ENCODE data around the gene FRMD4B.
"Not testable (repeated sequence)": the region's sequence is repeated elsewhere in the genome, so short reads cannot be mapped to it uniquely, and the experiment has no call there.

Gene FRMD4B

GRCh38 chr3:69283496-69283895, 102.4 kb downstream of the FRMD4B start:
- DNase-seq (ENCODE audit: low read depth): no peak

DNA sequence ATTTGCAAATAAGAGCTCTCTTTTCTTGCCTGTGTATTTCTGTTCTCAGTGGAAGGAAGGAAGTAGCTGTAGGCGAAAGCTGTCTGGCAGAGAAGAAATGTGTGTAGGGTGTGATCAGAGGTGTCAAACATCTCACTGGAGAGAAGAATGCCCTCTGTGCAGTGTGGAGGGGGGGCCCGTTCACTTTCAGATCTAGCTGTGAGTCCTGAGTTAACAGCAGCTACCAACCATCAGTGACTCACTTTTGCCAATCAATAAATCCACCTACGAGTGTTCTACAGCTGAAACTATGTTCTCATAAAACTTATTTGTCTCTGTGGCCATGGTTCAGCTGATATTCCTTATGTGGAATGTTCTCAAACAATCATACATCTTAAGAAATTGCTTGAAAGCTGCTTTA, 103.7 kb downstream of the FRMD4B start:
- no peak for DNase-seq (ENCODE audit: low read depth)

- DNase-seq (ENCODE audit: low read depth): not testable (repeated sequence)
Observed at GRCh38 chr3:69277403-69277802, 108.5 kb downstream of the FRMD4B start.

GRCh38 chr3:69276884-69277283, 109.0 kb downstream of the FRMD4B start:
- no peak for DNase-seq (ENCODE audit: low read depth)

GRCh38 chr3:69276191-69276590, 109.7 kb downstream of the FRMD4B start:
- DNase-seq (ENCODE audit: low read depth): not testable (repeated sequence)

- no peak for DNase-seq (ENCODE audit: low read depth)
Observed at GRCh38 chr3:69273896-69274295, 112.0 kb downstream of the FRMD4B start.

- DNase-seq (ENCODE audit: low read depth): no peak
Observed at GRCh38 chr3:69272556-69272955, 113.3 kb downstream of the FRMD4B start.

DNA sequence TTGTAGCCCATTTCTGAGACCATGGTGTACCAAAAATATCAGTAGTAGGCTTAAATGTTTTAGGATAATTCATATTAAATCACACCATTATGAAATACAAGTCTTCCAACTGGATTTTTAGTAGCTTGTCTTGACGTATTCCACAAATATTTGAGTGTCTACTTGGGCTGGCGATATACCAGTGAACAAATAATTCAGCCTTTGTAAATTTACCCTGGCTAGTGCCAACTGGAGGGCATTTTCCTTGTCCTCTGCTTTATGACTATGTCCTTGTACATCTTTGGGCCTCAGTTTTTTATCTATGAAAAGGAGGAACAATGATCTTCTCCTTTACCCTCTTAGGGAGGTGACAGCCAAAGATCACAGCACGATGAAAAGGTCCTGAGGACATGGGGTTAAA, 114.8 kb downstream of the FRMD4B start:
- DNase-seq (ENCODE audit: low read depth): no peak

- no peak for DNase-seq (ENCODE audit: low read depth)
Observed at GRCh38 chr3:69266585-69266984, 119.3 kb downstream of the FRMD4B start.

GRCh38 chr3:69266071-69266470, 119.8 kb downstream of the FRMD4B start:
- DNase-seq (ENCODE audit: low read depth): not testable (repeated sequence)

- not testable (repeated sequence) for DNase-seq (ENCODE audit: low read depth)
Observed at GRCh38 chr3:69260843-69261405, 125.0 kb downstream of the FRMD4B start.

GRCh38 chr3:69260216-69260787, 125.6 kb downstream of the FRMD4B start:
- no peak for DNase-seq (ENCODE audit: low read depth)

DNA sequence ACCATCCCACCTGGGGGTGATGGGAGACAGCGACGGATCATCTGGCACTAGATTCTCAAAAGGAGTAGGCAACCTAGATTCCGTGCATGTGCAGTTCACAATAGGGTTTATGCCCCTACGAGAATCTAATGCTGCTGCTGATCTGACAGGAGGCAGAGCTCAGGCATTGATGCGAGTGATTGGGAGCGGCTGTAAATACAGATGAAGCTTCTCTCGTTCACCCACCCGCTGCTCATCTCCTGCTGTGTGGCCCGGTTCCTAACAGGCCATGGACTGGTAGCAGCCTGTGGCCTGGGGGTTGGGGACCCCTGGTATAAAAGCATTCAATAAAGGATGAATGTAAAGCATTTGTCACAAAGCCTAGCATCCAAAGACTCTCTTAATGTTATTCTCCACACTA, 126.8 kb downstream of the FRMD4B start:
- DNase-seq (ENCODE audit: low read depth): no peak

DNA sequence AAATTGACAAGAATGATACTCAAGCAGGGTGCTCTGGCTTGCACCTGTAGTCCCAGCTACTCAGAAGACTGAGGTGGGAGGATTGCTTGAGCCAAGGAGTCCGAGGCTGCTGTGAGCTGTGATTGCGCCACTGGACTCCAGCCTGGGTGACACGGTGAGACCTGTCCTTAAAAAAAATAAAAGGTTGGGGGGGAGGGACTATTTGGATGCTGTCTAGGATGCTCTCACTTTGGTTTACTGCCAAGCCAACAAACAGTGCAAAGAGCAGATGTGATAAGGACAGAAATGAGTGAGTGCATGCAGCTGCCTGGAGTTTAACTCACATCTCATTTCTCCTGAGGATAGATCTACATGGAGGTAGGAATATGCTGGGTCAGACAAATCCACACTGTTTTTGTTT, 130.0 kb downstream of the FRMD4B start:
- DNase-seq (ENCODE audit: low read depth): no peak

- DNase-seq (ENCODE audit: low read depth): no peak
Observed at GRCh38 chr3:69254351-69254750, 131.5 kb downstream of the FRMD4B start.

- DNase-seq (ENCODE audit: low read depth): no peak
Observed at GRCh38 chr3:69252631-69253030, 133.3 kb downstream of the FRMD4B start.

- no peak for DNase-seq (ENCODE audit: low read depth)
Observed at GRCh38 chr3:69252141-69252540, 133.7 kb downstream of the FRMD4B start.

- DNase-seq (ENCODE audit: low read depth): no peak
Observed at GRCh38 chr3:69251078-69251805, 134.6 kb downstream of the FRMD4B start.

GRCh38 chr3:69250014-69250413, 135.9 kb downstream of the FRMD4B start:
- no peak for DNase-seq (ENCODE audit: low read depth)

DNA sequence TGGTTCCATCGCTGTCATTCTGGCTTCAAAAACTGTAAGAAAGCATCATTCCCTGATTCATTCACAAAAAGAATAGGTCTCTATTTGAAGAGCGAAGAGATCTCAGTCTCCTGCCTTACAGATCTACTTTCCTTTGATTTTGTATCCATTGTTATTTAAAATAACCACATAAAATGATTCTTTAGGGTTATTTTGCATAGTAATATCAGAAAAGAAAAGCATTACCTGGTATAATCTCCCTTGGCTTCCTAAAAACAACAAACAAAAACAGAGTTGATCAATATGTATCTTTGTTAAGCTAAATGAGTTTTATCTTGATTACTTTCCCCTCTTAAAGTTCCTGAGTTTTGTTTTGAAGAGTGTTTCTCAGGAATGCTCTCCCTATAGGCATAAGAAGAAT, 136.9 kb downstream of the FRMD4B start:
- DNase-seq (ENCODE audit: low read depth): no peak

DNA sequence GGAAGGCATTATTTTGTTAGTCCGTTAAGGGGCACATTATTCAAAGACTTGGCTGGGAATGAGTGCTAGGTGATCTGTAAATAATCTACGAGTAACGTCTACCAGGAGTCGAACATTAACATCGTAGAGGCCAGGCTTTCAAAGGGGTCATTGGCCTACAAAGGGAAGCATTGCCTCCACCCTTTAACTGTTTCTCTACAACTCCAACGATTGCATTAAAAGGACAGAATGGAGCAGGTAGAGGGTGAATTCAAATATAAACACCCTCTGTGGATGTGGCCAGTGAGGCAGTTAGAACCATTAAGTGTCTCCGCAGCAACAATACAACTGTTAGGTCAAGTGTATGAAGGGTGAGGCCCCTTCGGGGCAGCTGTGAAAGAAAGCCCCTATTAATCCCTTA, 137.5 kb downstream of the FRMD4B start:
- no peak for DNase-seq (ENCODE audit: low read depth)

GRCh38 chr3:69246612-69247011, 139.3 kb downstream of the FRMD4B start:
- no peak for DNase-seq (ENCODE audit: low read depth)

DNA sequence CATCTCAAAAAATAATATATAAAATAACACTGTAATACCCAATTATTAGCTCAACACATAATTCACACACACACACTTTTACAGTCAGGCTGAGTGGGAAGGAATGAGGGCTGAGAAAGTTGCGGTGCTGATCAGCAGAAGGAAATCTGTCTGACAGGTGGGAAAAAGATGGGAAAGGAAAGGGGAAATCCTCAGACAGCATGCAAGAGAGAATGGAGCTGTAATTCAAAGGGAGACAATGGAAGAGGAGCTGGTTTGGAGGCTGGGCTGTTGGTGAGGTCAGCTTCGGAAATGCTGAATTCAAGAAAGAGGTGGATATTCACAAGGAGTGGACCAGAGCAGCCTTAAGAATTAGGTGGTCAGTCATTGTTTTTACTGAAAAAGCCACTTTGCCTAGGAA, 141.8 kb downstream of the FRMD4B start:
- DNase-seq (ENCODE audit: low read depth): no peak

- DNase-seq (ENCODE audit: low read depth): no peak
Observed at GRCh38 chr3:69241769-69242168, 144.1 kb downstream of the FRMD4B start.

Measured in EH (cell line).